Activated T-helper 9 cell treated with anti-CD3 and anti-CD28 coated beads, Interleukin-2, amount 50 U/mL, for 16 hours (primary cell): ENCODE data around the gene RPTOR.

Source experiments
- DNase-seq: peaks from one replicate; pipeline ENCODE4 v3.0.0-alpha.2; 2020; ENCODE audit warnings: low read depth

RPTOR gene

DNA sequence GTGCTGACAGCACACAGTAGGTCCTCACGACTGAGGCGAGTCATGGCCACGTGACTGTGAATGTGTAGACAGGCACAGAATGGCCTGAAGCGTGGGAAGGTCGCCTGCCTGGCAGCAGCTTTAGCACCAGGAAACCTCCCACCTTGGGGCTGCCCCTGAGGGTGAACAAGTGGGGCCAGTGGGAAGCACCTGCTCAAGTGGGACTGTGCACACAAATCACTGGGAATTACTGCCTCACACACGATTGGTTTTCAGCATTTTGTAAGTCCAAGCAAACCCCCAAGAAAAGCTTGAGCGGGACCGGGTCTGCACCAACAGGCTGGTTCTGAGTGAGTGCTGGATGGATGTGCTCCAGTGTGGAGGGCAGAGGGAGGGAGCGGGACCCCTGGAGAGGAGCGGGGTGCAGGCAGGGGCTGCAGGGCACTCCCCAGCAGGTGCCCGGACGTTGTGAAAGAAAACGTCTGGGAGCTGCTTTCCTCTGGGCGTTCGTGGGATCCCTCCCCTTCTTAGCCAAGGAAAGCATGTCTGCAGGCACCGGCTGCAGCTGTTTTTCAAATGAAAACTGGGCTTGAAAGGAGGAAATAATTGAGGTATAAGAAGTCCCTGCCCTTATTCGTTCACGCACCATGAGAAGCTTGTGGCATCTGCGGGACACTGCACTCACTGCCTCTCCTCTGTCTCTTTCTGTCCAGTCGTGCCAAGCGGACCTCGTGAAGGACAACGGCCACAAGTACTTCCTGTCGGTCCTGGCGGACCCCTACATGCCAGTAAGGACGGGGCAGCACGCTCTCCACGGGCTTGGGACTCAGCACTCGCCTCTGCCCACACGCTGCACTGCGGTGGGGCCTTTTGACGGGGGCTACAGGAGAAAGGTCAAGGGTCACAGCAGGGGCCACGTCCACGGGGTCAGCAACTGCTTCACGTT, 335.3 kb downstream of the RPTOR start:
- no peak for DNase-seq

DNA sequence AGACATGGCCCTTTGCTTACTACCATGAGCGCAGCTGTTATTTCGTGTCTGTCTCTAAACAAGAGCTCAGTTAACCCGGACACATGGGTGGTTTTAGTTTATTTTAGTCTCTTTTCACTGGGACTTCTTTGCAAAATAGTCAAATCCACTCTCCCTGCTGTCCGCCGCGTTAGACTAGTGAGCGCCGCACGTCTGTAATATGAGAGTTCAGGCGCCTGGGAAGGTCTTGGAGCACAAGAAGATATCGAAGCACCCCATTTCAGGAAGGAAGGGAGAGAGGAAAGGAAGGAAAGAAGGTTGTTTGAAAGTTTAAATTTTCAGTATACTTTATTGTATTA, 336.0 kb downstream of the RPTOR start:
- DNase-seq = no peak

DNA sequence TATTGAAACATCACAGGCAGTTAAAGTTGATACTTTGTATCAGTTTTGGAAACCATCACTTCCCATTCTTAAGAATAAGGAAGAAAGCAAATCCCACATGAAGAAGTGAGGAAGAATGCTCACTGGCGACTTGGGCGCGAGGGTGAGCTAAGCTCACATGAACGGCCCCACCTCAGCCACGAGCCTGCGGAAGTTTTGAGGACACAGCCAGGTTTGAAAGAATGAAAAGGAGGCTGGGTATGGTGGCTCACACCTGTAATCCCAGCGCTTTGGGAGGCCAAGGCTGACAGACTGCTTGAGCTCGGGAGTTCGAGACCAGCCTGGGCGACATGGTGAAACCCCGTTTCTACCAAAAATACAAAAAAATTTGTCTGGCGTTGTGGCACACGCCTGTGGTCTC, 336.7 kb downstream of the RPTOR start:
- DNase-seq = no peak

DNA sequence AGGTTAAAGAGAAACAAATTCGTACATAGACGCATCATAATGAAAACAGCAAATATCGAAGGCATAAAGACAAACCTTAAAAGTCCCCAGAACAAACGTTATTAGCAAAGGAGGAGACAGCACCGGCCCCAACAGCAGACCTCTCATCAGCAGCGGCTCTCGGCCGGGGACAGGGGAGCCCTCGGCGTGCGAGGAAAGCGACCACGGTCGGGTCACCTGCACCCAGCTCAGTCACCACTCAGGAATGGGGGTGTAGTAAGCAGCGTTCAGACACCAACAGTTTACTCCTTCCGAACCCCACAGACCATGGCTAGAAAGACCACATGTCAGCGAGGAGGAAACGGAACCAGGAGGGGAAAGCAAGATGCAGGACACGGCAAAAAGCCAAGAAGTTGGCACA, 337.7 kb downstream of the RPTOR start:
- DNase-seq = no peak

DNA sequence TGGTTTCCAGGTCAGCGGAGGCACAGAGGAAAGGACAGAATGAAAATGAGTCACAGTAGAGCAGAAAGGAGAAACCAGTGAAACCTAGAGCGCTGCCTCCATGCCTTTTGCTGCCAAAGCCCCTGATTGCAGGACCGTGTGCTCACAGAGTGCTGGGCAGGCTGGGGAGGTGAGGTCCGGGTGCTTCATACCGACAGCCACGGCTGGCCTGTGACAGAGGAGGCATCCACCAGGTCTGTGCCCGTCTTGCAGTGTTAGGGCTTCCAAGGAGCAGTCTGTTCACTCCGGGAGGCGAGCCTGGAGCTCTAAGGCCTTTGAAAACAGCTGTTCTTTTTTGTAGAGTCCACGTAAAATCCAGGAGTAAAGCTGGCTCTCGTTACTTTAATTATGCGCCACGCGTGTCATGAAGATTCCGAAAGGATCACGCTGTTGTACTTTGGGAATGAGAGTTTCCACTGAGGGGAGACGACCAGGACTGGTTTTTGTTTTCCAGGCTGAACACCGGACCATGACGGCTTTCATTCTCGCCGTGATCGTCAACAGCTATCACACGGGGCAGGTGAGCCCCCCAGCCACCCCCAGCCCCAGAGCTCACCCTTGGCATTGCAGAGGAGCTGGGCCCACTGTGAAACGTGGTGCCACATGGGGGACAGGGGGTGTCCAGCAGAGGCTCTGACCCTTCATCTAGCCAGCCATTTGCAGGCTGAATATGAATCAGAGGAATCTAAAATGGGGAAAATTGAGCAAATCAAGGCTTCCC, 338.5 kb downstream of the RPTOR start:
- no peak for DNase-seq

DNA sequence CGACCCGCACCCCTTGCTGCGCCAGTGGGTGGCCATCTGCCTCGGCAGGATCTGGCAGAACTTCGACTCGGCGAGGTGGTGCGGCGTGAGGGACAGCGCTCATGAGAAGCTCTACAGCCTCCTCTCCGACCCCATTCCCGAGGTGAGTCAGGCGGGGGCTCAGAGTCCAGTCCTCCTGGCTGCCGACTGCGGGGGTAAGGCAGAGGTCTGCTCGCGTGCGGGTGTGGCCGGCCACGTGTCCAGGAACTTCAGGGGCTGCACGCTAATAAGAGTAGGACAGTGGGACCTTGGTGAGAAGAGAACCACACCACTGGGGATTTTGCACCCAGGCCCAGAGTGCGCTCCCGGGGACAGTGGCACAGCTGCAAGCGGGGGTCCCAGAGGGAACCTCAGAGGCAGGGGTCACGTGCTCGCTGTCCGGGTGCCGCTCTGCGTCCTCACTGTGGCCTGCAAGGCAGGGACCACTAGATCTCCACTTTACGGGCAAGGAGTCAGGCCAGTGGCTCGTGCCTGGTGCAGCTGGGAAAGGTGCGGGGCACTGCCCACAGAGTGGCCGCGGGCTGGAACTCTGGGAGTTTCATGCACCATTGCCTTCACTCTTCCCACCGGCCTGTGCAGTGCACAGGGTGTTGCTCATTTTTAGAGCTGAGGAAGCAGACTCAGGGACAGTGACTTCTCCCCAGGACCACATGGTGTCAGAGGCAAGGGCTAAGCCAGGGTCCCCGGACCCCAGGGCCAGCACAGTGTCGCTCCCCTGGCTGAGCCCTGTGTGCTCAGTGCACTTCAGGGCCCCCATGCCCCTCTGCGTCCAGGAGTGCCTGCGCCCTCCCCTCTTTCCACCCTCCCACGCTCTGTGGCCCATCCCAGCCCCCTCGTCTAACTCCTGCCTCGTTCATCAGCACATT, 339.4 kb downstream of the RPTOR start:
- DNase-seq = no peak

DNA sequence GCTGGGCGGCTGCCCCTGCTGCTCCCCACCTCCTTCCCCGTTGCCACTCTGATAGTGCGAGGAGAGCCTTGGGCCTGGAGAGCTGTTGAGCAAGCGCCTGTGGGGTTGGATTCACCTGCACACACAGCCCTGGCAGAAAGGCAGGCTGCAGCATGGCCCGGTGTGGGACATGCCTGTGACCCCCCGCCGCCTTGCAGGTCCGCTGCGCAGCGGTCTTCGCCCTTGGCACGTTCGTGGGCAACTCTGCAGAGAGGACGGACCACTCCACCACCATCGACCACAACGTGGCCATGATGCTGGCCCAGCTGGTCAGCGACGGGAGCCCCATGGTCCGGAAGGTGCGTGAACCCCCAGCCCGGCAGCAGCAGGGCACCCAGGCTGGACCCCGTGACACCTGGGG, 340.2 kb downstream of the RPTOR start:
- no peak for DNase-seq

DNA sequence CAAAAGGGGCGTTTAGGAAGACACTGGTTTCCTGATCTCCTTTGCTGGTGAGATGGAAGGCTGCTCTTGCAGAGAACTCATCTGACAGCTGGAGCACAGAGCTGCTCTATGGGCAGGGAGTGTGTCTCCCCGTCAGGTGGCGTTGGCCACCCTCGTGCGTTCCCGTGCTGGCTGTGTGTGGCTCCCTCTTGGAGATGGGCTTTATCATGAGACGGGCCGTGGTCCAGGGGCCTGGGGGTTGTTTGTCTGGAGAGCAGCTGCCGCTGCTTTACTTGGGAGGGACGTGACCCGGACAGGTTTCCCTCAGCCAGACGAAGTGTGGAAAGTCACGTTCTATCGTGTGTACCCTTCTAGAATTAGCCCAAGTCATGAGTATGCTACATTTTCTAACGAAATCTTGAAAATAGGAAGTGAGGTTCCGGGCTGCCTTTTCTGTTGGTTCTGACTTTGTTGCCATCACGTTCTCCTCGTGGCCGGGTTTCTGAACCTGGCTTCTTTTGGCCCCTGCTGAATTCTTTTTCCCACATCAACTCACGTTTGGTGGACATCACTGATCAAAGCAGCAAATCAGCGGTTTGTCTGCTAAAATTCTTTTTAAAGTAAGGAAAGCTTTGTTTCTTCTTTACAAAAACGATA, 341.4 kb downstream of the RPTOR start:
- DNase-seq = no peak

DNA sequence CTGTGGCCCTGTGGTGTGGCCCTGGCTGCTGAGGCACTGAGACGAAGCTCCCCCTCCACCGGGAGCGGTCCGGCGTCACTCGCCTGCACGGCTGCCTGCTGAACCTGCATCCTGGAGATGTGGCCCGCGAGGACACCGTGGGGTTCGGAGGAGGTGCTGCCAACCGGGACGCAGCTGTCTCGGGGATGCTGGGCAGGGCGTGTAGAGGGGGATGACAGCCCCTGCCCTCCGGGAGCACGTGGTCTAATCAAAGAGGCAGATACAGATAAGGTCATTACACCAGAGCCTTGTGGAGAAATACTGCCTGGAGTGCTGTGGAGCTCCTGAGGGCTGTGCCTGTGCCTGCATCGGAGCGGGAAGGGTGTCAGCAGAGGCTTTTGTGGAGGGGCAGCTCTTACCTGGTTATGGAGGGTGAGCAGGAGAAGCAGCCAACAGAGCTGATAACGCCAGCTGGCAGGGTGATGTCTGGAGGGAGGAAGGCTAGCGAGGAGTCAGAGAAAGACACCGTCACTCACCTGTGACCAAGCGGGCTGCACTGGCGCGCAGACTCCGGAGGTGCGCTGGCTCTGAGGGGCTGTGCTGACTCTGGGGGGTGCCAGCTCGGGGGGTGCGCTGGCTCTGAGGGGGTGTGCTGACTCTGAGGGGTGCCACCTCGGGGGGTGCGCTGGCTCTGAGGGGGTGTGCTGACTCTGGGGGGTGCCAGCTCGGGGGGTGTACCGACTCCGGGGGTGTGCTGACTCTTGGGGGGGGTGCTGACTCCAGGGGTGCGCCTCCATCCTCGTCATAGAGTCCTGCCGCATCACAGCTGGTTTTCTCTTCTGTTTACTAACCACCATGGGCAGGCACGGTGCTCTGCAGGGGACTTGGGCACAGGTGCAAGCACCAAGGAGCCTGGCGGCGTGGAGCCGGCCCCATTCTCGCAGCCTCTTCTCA, 342.3 kb downstream of the RPTOR start:
- DNase-seq = no peak

DNA sequence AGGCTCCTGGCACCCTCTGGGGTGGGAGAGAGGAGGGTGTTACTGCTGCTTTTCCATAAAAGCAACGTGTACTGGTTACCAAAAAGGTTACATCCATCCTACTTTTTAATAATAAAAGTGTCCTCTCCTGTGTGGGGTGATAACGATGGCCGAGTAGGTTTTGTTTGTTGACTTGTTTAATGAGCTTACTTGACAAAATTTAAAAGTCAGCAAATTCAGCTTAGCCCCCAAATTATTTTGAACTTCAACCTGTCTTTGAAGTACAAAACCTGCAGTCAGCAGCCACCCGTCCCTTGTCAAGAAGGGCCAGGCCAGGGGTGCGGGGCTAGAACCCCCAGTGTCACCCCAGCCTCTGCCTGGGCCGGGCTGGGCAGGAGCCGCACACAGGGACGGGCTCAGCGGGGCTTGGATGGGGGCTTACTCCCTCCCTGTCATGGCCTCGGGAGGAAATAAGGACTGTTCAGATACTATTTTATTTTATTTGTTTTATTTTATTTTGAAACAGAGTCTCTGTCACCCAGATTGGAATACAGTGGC, 343.1 kb downstream of the RPTOR start:
- DNase-seq = no peak

DNA sequence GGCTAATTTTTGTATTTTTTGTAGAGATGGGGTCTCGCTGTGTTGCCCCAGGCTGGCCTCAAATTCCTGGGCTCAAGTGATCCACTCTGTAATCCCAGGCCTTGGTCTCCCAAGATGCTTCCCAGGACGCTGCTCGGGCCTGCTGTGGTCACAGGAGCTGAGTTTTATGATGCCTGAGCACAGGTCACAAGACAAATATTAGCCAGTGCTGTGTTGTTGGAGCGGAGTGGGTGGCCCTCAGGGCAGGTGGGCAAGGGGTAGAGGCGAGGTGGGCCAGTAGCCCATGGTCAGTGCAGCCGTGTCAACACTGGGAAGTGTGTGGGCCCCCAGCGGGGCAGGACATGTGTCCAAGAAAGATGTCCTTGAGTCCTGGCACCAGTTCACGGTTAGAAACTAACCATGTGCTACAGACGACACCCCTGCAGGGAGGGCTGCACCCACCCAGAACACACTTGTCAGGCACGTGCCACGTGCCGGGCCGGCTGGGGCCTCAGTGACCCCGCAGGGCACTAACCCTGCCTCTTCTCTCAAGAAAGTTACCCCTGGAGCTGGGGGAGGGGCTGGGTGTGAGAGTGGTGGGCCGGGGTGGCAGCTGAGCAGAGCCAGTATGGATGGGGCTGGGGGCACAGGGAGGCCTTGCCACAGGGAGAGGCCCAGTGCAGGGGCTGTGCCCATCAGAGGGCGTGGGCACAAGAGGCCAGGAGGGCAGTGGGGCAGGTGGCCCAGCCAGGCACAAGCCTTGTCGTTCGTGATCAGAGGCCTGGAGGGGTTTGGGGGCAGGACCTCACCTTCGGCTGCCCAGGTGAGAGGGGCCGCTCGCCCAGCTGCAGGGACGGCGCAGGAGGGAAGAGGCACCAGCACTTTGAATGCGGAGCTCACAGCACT, 343.9 kb downstream of the RPTOR start:
- no peak for DNase-seq

DNA sequence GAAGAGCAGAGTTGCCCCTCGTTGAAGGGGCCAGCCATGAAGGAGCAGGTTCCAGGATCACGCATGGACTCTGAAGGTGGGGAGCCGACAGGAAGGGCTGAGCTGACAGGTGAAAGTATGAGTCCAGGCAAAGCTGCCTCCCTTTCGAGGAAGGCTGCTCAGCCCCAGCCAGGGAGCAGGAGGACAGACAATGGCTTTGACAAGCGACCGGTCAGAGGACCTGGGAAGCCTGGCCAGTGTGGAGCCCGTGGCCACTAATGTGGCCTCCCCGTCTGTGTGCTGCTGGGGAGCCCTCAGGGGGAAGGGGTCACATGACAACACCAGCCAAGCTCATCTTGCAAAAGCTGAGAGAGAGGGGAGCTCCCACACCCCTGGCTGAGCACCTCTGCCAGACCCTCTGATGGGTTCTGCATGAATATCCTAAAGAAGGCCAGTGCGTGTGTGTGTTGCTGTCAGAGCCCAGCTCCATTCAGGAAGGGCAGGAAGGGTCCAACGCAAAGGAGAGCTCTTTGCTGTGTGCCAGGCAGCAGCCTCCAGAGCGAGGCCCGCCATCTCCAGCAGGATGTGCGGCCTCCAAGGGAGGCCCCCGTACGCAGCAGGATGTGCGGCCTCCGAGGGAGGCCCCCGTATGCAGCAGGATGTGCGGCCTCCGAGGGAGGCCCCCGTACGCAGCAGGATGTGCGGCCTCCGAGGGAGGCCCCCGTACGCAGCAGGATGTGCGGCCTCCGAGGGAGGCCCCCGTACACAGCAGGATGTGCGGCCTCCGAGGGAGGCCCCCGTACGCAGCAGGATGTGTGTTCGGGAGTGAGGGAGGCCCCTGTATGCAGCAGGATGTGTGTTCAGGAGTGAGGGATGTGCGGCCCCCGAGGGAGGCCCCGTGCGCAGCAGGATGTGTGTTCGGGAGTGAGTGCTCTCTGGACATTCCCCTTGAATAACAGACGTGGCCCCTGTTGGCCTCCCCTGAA, 344.9 kb downstream of the RPTOR start:
- DNase-seq = no peak

DNA sequence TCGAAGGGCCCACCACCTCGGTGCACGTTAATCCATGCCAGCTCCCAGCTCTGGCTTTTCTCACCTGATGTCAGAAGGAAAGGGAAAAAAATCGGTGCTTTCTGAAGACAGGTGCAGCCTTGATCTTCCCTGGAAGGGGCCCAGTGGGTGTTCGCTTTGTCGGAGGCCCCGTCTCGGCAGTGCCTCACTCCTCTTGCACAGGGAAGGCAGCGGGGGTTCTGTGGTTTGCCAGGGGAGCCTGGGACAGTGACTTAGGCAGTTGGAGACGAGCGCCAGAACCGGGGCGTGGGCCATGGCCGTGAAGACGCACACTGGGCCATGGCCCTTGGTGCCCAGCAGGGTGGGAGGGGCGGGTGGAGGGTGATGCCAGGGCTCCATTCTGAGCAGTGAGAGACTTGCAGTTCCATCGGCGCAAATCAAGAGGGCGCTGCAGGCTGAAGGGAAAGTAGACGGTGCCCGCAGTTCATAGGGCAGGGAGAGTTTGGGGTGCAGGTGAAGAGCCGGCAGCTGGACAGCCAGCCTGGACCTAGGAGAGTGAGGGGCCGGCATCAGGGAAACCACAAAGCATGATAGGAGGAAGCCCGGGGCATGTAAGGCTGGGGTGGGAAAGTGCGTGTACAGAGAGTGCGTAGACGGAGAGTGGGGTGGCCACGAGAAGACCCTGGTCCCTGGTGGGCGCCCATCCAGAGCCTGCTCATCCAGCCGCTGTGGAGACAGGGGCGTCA, 345.7 kb downstream of the RPTOR start:
- no peak for DNase-seq

DNA sequence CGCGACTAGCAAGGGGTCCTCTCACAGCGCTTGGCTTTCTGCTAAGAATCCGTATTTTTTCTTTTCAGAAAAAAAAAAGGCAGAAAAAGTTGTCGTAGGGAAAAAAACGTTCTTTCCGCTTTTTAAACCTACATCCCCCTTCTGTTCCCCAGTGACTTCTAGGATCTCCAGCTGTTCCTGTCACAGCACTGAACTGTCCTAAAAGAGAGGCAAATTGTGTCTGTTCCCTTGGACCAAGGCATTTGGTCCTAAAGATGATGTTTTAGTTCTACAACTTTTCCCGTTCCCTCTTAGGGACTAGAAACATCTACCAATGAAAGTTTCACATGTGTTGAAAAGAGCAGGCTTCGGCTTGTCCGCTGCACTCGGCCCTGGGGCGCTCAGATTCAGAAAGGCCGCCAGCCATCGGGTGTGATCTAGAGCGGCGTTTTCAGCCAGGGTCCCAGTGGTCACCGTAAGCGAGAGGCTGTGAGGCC, 346.3 kb downstream of the RPTOR start:
- DNase-seq = no peak

DNA sequence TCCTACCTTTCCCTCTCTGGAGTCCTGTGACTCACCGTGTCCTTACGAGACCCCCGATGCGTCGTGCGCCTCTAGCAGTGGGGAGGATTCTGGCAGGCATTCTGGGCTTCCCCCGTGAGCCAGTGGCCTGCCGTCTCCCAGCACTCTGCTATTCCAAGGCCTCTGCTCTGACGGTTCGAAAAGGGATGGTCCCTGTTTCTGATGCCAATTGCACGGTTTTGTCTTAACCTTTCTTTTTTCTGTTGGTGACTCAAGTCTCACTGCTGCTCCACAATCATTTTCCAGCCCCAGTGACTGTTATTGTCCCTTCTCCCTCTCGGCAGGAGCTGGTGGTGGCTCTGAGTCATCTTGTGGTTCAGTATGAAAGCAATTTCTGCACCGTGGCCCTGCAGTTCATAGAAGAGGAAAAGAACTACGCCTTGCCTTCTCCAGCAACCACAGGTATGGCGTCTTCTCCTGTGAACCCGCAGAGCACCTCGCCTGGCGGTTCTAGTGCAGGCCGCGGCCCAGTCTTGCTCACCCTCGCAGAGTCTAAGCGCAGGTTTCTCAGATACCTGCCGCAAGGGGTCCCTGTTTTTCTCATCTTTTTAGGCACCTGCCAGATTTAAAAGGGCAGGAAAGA, 346.9 kb downstream of the RPTOR start:
- DNase-seq = peak; percentile 71

DNA sequence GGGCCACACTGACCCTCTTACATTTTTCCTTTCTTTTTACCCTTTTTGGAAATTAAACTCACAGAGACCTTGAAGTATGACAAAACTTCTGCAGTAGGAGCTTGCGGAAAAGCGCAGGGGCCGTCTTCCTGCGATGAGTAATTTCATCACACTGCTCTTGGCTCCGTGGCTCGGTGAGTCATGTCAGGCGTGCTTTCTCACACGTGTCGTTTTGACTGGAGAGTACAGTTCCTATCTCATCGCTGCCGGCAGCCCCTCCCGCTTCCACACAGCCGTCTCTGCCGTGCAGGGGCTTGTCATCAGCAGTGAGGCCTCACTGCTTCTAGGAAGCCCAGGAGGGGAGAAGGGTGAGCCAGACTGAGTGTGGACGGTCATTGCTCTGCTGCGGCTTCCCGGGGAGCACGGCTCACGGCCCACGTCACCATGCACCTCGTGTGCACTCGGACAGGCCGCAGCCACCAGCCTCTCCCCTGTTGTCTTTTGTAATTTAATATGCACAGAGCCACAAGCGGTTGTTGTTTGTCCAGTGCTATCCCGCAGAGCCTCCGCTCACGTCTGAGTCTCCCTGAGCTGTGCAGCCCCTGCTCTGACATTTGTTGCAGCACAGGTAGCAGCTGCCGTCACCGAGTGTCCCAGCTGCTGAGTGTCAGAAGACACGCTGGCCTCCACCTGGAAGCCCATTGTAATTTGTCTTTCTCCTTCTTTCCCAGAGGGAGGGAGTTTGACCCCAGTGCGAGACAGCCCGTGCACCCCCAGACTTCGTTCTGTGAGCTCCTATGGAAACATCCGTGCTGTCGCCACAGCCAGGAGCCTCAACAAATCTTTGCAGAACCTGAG, 347.6 kb downstream of the RPTOR start:
- peak; percentile 82 for DNase-seq
